ENCODE measurements around the gene NEURL3. TPM values are rescaled to one million over a fixed set of nuclear protein-coding genes. Genes with fewer than 3 reads are reported as not detected.

The NEURL3 gene
- polyA plus RNA-seq, 5 donors: 0.18 to 0.53 (median 0.25) TPM

DNA sequence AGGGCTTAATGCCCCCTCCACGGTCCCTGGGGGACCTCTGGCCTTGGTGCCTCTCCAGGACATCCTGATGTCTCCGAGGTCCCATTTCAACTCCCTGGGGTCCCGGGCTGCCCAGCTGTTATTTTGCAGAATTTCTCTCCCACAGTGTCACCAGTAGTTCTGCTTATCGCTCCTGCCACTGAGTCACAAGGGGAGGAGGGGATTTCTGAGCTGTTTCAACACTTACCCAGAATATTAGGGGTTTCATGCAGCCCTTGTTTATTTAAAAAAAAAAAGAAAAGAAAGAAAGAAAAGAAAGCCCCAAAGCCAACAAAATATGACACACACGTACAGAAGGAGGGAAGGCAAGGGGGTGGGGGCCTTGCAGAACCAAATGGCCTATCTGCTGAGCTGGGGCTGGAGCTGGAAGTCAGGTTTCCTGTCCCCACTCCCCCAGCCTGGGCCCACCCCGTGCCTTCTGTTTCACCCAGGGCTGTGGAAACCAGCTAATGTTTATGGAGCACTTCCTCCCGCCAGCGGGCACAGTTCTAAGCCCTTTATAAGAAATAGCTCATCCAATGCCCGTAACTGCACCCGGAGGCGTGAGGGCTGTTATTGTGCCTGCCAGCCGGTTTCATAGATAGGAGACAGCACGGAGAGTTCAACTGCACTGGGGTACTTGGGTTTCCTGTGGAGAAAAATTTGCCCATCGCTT is 23.0 kb upstream of the NEURL3 start:
- no peak for DNase-seq

DNA sequence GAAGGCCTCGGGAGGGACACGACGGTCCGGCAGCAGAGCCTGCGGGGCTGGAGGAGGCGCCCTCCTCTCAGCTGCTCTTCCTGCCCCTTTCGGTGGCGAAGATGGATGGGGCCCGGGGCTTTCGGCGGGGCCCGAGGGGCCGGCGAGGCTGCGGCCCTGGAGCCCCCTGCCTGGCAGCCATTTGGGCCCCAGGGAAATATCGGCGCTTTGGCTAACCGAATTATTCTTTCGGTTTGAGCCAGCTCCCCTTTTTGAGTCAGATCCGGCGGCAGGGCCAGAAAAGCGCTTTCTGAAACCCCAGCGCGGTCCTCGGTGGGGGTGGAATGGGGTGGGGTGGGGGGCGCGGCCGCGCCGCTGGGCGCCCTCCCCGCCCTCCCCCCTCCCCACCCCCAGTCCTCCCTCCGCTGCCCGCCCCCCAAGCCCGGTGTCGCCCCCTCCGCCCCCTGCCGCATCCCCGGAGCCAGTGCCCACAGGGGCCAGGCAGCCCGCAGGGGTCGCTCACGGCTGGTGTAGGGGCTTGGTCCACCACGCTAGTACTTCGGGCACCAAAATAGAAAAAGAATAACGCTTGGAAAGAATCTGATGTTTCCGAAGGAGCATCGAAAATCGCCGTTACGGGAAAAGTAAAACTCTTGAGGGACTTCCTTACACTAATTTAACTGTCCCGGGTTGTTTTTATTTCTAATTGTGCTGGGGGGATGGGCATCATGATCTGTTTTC is 22.3 kb upstream of the NEURL3 start:
- no peak for DNase-seq

DNA sequence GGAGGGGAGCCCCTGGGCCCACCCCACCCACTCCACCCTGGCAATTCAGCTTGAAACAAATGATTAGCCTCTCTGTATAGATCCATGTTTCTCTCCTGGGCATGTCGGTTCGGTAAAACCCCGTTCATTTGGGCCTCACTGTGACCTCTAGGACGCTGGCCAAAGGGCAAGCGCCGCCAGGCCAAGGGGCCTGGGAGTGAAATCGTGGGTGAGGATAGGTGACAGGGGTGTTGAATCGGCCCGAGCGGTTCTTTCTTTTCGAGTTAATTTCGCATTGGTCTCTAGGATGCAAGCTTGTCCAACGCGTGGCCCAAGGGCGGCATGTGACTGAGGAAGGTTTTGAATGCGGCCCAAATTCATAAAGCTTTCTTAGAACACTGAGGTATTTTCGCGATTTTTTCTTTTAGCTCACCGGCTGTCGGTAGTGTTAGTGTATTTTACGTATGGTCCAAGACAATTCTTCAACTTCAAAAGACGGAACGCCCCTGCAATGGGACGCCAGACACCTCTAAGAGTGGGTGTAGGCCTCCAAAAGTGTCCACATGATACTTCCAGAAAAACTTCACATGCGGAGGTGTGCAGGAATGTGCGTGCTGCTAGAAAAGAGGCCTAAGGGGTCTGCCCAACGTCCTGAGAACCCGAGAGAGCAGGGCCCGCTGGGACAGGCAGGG is 21.6 kb upstream of the NEURL3 start:
- no peak for DNase-seq

GRCh38 chr2:96526101-96526591 is 21.0 kb upstream of the NEURL3 start:
- DNase-seq: no peak

DNA sequence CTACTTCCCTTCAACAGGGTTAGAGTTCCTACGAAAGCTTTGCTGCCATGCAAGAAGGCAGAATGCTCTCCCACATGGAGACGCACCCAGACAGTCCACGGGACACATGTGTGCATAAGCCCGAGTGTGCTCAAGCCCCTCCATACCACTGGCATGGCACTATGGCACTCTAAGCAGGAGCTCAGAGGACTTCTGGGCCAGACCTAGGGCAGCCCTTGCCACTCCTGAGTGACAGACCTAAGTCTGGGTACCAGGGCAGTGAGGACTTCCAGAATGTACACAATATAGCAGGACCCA is 20.0 kb upstream of the NEURL3 start:
- DNase-seq: no peak

DNA sequence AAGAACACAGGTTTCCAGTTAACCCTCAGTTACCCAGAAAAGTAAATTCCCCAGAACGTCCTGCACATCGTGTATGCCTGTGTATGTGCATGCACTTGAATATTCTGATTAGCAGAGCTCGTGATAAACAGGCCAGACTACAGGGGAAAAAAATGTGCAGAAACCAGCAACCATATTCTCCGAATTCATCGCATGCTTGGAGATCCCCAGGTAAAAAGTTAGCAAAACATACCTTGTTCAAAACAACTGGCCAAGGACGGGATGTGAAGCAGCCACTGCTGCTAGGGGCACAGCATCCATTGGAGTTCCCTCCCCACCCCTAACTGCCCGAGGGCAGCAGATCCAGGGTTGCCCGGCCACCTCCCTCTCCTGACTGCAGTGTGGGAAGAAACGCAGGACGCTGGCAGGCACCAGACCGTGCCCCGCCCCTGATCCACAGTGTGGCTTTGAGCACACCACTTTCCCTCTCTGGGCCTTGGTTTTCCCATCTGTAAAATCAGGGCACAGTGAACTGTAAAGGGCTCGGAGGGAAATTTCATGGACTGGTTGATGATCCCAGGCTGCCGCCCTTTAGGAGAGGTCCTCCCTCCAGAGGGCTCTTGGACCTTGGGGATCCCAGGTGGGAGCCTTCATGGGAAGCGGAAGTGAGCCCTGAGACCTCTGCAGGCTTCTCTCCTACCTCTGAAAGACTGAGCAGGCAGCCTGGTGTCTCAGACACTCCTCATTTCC is 19.5 kb upstream of the NEURL3 start:
- no peak for DNase-seq

GRCh38 chr2:96523659-96524481 is 18.7 kb upstream of the NEURL3 start:
- DNase-seq: no peak

DNA sequence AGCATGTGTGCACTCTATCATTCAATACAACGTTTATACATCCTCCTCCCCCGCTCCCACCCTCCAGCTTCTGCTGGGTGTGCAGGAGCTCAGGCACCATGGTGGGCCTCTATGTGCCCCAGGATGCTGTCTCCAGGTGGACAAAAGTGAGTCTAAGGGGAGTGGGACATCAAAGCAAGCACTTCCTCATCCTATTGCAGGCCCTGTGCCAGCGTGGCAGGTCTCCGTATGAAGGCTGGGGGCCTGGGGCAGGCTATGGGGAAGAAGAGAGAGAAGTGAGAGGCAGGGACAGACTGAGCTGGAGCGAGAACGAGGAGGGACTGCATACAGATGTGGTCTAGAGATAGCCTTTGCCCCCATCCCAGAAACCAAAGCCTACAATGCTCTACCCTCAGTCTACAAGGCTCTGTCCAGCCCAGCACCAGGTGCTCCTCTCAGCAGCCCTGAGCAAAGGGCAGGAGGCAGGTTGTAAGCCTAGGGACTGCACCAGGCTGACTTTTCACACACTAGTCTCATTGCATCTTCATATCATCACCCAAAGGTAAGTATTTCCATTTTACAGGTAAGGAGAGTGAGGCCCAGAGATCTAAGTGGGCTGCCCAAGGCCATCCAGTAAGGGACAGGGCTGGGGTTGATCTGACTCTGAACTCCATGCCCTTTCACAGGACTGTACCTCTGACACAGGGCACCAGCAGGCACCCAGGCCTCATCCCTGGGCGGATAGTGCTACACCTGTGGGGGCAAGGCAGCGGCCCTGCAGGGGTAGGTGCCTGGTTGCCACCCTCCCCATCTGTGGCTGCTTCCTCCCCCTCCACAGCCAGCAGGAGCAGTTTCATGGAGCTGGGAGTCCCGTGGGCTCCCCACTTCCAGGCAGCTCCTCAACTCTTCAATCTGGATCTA is 17.4 kb upstream of the NEURL3 start:
- DNase-seq: no peak

GRCh38 chr2:96521219-96521618 is 16.1 kb upstream of the NEURL3 start:
- DNase-seq: no peak

DNA sequence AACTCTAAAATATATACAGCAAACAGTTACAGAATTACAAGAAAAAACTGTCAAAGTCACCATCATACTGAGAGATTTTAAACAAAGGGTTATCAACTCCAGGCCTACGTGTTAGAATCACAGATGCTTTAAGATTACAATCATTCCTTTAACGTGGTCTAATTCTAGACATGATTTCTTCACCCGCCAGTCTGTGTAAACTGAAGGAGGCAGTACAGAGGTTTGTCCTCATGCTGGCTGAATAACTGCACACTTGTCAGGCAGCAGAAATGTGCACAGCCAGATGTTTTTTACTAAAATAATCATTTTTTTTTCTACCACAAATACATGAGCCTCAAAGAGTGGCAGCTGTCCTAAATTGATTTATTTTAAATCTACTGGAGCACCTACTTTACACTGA is 15.5 kb upstream of the NEURL3 start:
- DNase-seq: no peak

GRCh38 chr2:96520231-96520630 is 15.1 kb upstream of the NEURL3 start:
- no peak for DNase-seq

- DNase-seq: no peak
These were observed 11.9 kb upstream of the NEURL3 start for GRCh38 chr2:96517079-96517478.

DNA sequence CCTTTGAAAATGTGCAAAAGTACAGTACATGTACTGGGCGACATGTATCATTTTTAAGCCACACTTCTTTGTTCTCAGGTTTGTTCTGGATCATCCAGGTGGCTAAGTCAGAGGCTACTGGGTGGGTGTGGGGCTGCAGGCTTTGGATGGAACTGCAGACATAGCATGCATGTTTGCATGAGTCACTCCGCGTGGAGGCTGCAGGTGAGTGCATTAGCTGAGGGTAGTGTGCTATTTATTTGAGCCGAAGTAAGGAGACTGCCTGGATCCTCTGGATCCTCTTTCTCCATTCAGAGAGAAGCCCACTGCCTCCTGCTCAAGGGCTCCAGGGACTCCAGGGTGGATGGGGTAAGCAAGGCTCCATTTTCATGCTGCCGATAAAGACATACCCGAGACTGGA is 9.4 kb upstream of the NEURL3 start:
- DNase-seq: no peak

- no peak for DNase-seq
These were observed 7.2 kb upstream of the NEURL3 start for GRCh38 chr2:96512341-96512740.

DNA sequence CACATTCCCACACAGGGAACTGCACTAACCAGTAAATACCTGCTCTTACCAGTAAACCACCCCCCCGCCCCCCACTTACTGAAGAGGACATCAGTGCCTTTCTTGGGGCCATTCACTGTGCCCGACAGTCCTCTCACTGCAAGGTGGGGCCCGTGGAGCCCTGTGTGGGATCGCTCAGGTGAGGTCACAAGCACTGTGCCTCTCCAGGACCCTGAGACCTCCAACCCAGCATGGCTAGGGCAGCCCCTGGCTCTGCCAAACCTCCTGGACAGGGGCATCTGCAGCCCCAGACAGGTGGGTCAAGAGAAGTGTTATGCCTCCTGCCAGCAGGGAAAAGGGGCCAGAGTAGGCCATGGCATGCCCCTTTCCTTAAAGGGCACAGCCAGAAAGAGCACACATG is 6.7 kb upstream of the NEURL3 start:
- no peak for DNase-seq

DNA sequence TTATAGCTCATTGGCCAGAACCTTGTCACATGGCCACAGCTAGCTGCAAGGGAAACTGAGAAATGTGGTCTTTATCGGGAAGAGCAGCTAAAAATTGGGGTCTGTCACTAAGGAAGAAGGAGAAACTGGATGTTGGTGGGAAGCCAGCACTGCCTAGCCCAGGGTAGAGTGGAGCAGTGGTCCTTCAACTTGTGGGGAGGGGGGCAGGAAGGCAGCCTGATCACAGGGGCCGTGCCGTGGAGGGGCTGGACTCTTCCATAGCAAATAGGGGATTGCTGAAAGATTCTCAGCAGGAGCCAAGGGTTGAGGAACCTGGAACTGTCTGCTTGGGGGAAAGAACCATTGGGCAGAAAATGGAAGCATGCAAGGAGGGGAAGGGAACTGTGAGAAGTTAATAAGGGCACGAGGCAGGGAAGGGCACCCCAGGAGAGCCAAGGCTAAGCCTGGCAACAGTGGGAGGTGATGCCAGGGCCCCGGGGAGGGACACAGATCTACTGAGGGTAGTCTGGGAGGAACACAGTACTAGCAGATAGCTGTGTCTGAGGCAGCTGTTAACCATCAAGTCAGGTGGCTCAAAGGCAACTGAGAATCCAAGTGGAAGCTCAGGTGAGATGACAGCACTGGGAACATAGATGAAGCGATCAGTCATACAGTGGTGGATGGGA is 5.9 kb upstream of the NEURL3 start:
- no peak for DNase-seq

DNA sequence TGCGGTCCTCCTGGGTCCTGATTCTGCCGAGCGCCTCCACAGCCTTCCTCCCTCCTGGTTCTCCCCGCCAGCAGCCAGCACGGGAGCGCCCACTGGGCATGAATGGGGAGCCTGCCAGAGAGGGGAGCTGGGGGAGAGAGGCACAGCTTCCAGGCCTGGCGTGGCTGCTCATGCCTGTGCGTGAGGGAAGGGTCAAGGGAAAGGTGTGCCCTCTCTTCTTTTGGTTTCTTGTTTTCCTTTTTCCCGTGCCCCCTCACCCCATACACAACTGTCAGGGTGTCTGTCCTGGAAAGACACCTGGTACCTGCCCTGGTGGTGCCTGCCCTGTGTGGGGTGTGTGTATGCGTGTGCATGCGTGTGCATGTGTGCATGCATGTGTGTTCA is 4.7 kb upstream of the NEURL3 start:
- no peak for DNase-seq

GRCh38 chr2:96509114-96509846 is 4.1 kb upstream of the NEURL3 start:
- peak in 1 of 2 donors; percentile 78 for DNase-seq

DNA sequence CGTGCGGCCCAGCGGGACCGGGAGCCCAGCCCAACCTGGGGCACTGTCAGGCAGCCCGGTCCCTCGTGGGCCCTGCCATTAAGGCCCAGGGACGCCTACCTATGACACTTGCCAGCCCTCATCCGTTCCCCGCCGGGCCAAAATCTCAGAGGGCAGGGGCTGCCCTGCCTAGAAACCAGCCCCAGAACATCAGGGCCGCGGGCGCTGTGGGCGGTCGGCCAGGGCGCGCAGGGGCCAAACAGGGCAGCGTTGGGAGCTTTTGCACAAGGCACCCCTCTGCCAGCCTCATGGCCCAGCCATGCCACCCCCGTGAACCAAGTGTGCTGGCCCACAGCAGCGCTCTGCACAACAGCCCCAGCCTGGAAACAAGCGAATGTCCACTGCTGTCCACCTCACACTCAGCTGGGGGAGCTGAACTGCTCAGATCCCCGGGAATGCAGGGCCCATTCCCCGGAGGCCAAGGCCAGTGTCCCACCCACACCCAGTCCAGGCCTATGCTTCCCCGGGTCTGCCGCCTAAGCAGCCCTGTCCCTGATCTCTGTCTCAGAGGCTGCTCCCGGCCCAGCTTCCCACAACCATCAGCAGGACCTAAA is 3.5 kb upstream of the NEURL3 start:
- no peak for DNase-seq

Data from right lung (tissue), 5 donors.